Bronchial epithelial cell (primary cell): ENCODE results near the gene USP6NL. TPM values are rescaled to one million over a fixed set of nuclear protein-coding genes. Genes with fewer than 3 reads are reported as not detected.

Experiments
- DNase-seq: peaks from one replicate; pipeline ENCODE4 v3.0.0-alpha.2; 2010; ENCODE audit warnings: low read depth
- FAIRE-seq: peaks from 2 replicates; lab custom pipeline; 2011; peaks lifted over from hg19 to GRCh38; lab: Jason Lieb, UNC
- H3K27me3 ChIP-seq: 2 replicates; pipeline ENCODE4 v1.5.1; 2011; ENCODE audit warnings: low read length; ENCODE audit not compliant: control insufficient read depth, insufficient read depth
- H3K36me3 ChIP-seq: 2 replicates; pipeline ENCODE4 v1.5.1; 2011; ENCODE audit warnings: low read length; ENCODE audit not compliant: control insufficient read depth, insufficient read depth
- H3K4me3 ChIP-seq: 2 replicates; pipeline ENCODE4 v1.5.1; 2011; ENCODE audit warnings: mild to moderate bottlenecking, low read depth, low read length, control low read depth
- total RNA-seq: library from RNA; depleted of rRNA; stranded (reverse); fragments of >200 nt; gene quantifications from 2 replicates; pipeline ENCODE4 v1.2.1, GENCODE V29; 2014
- TF ChIP-seq, protein P1 (sequence below): IDR thresholded peaks from 2 replicates; pipeline ENCODE4 v1.5.1; 2011; ENCODE audit warnings: mild to moderate bottlenecking, moderate library complexity, low read length, control low read depth, inconsistent platforms; ENCODE audit not compliant: insufficient read depth, severe bottlenecking

USP6NL gene
- total RNA-seq, 1 donor from 2014 or later = 8.7 TPM

- TF ChIP-seq, protein P1, sequence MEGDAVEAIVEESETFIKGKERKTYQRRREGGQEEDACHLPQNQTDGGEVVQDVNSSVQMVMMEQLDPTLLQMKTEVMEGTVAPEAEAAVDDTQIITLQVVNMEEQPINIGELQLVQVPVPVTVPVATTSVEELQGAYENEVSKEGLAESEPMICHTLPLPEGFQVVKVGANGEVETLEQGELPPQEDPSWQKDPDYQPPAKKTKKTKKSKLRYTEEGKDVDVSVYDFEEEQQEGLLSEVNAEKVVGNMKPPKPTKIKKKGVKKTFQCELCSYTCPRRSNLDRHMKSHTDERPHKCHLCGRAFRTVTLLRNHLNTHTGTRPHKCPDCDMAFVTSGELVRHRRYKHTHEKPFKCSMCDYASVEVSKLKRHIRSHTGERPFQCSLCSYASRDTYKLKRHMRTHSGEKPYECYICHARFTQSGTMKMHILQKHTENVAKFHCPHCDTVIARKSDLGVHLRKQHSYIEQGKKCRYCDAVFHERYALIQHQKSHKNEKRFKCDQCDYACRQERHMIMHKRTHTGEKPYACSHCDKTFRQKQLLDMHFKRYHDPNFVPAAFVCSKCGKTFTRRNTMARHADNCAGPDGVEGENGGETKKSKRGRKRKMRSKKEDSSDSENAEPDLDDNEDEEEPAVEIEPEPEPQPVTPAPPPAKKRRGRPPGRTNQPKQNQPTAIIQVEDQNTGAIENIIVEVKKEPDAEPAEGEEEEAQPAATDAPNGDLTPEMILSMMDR = no peak
- Histone ChIP-seq H3K27me3 (peaks cover 3% of the 10 kb centered on the region), H3K36me3 (no peaks in the 10 kb centered on the region), H3K4me3 (no peak overlapping the region)
- no peak for DNase-seq
- FAIRE-seq = no peak
These were observed 159.7 kb downstream of the USP6NL start for GRCh38 chr10:11451640-11452260.

DNA sequence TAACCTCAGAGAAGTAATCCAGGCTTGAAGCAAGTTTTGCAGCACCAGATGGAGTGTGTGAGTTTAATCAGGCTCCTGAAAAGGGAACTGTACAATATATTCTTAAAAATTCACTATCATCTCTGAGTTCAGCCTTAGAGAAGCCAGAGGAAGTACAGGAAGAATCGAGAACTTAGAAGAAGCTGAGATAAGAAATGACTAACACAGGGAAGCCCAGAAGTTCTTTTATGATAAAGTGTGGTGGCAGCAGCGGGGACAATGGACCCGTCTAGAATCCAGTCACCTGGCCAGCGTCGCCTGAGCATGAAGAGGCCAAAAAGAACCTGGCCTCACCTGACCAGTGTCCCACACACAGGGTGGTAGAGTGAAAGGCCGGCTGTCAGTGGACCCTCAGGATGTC, 161.0 kb downstream of the USP6NL start:
- TF ChIP-seq, protein P1 = no peak

GRCh38 chr10:11449761-11450160, 161.7 kb downstream of the USP6NL start:
- DNase-seq = no peak
- H3K27me3 ChIP-seq = peaks cover 3% of the 10 kb centered on the region
- TF ChIP-seq, protein P1 = no peak
- no peak overlapping the region for H3K4me3 ChIP-seq
- H3K36me3 ChIP-seq = no peaks in the 10 kb centered on the region
- no peak for FAIRE-seq

More for the DNA sequence above, 161.0 kb downstream of the USP6NL start:
- DNase-seq (no peak), FAIRE-seq (no peak)
- Histone ChIP-seq H3K27me3 (peaks cover 3% of the 10 kb centered on the region), H3K36me3 (no peaks in the 10 kb centered on the region), H3K4me3 (no peak overlapping the region)

- no peak for FAIRE-seq
- H3K27me3 ChIP-seq = peaks cover 3% of the 10 kb centered on the region
- TF ChIP-seq, protein P1 = no peak
- no peaks in the 10 kb centered on the region for H3K36me3 ChIP-seq
- no peak for DNase-seq
- H3K4me3 ChIP-seq = no peak overlapping the region
These were observed 162.8 kb downstream of the USP6NL start for GRCh38 chr10:11448545-11449244.

DNA sequence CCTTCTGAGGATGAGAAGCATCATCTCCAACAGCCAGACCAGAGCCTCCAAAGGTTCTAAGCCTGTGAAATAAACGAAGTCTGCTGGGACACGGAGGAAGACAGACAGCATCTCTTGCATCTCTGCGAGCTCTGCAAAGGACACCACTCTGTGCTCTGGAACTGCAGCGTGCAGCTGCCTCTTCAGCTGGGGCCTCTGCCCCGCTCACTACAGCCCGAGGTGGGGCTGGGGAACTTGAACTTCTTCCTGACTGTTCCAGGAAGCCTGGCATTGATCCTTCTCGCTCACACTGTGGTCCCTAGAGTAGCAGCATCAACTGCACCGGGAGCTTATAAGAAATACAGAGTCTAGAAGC, 163.3 kb downstream of the USP6NL start:
- DNase-seq = no peak
- peaks cover 3% of the 10 kb centered on the region for H3K27me3 ChIP-seq
- no peak for FAIRE-seq
- no peak overlapping the region for H3K4me3 ChIP-seq
- TF ChIP-seq, protein P1 = no peak
- no peaks in the 10 kb centered on the region for H3K36me3 ChIP-seq
